MM.1S (cell line): ENCODE data around the gene RAB25.

ENCODE experiments used
- DNase-seq: peaks from one replicate; pipeline ENCODE4 v3.0.0-alpha.2; 2015
- H2AFZ ChIP-seq: fragments of 300-600 bp; sonication (generic); 2 replicates; pipeline ENCODE4 v1.6.0; 2016; ENCODE audit warnings: antibody characterized with exemption, low read length
- H3F3A ChIP-seq: fragments of 300-600 bp; sonication (generic); 2 replicates; pipeline ENCODE4 v1.6.1; 2016; ENCODE audit warnings: mild to moderate bottlenecking, antibody characterized with exemption, low read length, moderate library complexity, mixed read lengths; ENCODE audit not compliant: insufficient read depth
- H3K27ac ChIP-seq: fragments of 300-600 bp; sonication (generic); 2 replicates; pipeline ENCODE4 v1.5.1; 2016; ENCODE audit warnings: mild to moderate bottlenecking, low read length
- H3K27me3 ChIP-seq: fragments of 300-600 bp; sonication (generic); replicated peaks from 2 replicates; pipeline ENCODE4 v1.6.0; 2016; ENCODE audit warnings: low read length; ENCODE audit not compliant: insufficient read depth
- H3K36me3 ChIP-seq: fragments of 300-600 bp; sonication (generic); replicated peaks from 2 replicates; pipeline ENCODE4 v1.6.1; 2016; ENCODE audit warnings: mild to moderate bottlenecking, low read length, mixed read lengths; ENCODE audit not compliant: insufficient read depth
- H3K4me1 ChIP-seq: fragments of 300-600 bp; sonication (generic); 2 replicates; pipeline ENCODE4 v1.6.1; 2016; ENCODE audit warnings: low read length, mixed read lengths
- H3K4me2 ChIP-seq: fragments of 300-600 bp; sonication (generic); 2 replicates; pipeline ENCODE4 v1.6.0; 2016; ENCODE audit warnings: low read depth, low read length
- H3K4me3 ChIP-seq: fragments of 300-600 bp; sonication (generic); 2 replicates; pipeline ENCODE4 v1.5.1; 2016; ENCODE audit warnings: low read length, mixed read lengths
- H3K79me2 ChIP-seq: fragments of 300-600 bp; sonication (generic); 2 replicates; pipeline ENCODE4 v1.6.1; 2016; ENCODE audit warnings: mixed run types, low read length, mixed read lengths
- H3K9ac ChIP-seq: fragments of 300-600 bp; sonication (generic); 2 replicates; pipeline ENCODE4 v1.6.1; 2016; ENCODE audit warnings: low read length, mixed read lengths
- H3K9me2 ChIP-seq: fragments of 300-600 bp; sonication (generic); replicated peaks from 2 replicates; pipeline ENCODE4 v1.6.1; 2016; ENCODE audit warnings: mild to moderate bottlenecking, low read length, mixed read lengths; ENCODE audit not compliant: insufficient read depth
- H3K9me3 ChIP-seq: fragments of 300-600 bp; sonication (generic); replicated peaks from 2 replicates; pipeline ENCODE4 v1.6.1; 2016; ENCODE audit warnings: mild to moderate bottlenecking, low read length, mixed read lengths; ENCODE audit not compliant: insufficient read depth
- H4K20me1 ChIP-seq: fragments of 300-600 bp; sonication (generic); 2 replicates; pipeline ENCODE4 v1.6.1; 2016; ENCODE audit warnings: mild to moderate bottlenecking, low read length, moderate library complexity, mixed read lengths; ENCODE audit not compliant: insufficient read depth
- EZH2 ChIP-seq: fragments of 300-600 bp; sonication (generic); optimal IDR thresholded peaks from 2 replicates; pipeline ENCODE3; 2017; ENCODE audit warnings: low read depth, mild to moderate bottlenecking, antibody characterized with exemption, low read length, mixed read lengths
- EZH2phosphoT487 ChIP-seq: fragments of 300-600 bp; sonication (generic); IDR thresholded peaks from 2 replicates; pipeline ENCODE4 v1.6.1; 2018; ENCODE audit warnings: antibody characterized with exemption, low read length
- TF ChIP-seq, protein P1 (sequence below): fragments of 300-600 bp; sonication (generic); IDR thresholded peaks from 2 replicates; pipeline ENCODE4 v1.5.1; 2016; ENCODE audit warnings: antibody characterized with exemption, low read length, mixed read lengths

RAB25 gene

DNA sequence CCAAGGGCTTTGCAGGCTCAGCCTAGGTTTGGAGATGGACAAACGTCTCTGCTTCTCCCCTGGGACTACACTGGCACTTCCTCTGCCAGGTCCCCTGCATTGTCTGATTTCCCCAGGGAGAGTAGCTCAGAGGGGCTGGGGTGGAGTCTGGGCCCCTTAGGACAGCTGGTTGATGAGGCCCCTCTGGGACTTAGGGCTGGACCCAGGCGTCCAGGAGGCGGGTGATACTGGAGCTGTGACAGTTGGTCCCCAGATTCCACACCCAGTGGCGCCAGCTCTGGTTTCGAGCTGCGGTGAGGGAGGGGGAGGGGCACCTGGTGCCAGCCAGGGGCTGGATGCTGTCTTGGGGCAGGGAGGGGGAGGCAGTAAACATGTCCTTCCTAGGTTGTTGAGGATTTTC is 28.7 kb downstream of the RAB25 start:
- no peak for DNase-seq
- no peaks in the 10 kb centered on the region for H3K27me3 ChIP-seq
- no peak overlapping the region for H3K4me3 ChIP-seq
- 0 out of 2 replicates have a peak overlapping the region, but pooled peaks have one; percentile 3 for H3K4me2 ChIP-seq
- peaks cover 11% of the 10 kb centered on the region; the same call in 1 of the 2 replicates for H3K4me1 ChIP-seq
- no peaks in the 10 kb centered on the region for H3K79me2 ChIP-seq
- no peak overlapping the region for H3K9ac ChIP-seq
- no peak overlapping the region for H2AFZ ChIP-seq
- H3K9me2 ChIP-seq = no peaks in the 10 kb centered on the region
- TF ChIP-seq, protein P1, sequence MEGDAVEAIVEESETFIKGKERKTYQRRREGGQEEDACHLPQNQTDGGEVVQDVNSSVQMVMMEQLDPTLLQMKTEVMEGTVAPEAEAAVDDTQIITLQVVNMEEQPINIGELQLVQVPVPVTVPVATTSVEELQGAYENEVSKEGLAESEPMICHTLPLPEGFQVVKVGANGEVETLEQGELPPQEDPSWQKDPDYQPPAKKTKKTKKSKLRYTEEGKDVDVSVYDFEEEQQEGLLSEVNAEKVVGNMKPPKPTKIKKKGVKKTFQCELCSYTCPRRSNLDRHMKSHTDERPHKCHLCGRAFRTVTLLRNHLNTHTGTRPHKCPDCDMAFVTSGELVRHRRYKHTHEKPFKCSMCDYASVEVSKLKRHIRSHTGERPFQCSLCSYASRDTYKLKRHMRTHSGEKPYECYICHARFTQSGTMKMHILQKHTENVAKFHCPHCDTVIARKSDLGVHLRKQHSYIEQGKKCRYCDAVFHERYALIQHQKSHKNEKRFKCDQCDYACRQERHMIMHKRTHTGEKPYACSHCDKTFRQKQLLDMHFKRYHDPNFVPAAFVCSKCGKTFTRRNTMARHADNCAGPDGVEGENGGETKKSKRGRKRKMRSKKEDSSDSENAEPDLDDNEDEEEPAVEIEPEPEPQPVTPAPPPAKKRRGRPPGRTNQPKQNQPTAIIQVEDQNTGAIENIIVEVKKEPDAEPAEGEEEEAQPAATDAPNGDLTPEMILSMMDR = no peak
- no peak for TF ChIP-seq EZH2
- no peak for TF ChIP-seq EZH2phosphoT487
- H3K27ac ChIP-seq = no peak overlapping the region
- no peaks in the 10 kb centered on the region for H3F3A ChIP-seq
- H3K9me3 ChIP-seq = no peaks in the 10 kb centered on the region
- H4K20me1 ChIP-seq = no peaks in the 10 kb centered on the region
- no peaks in the 10 kb centered on the region for H3K36me3 ChIP-seq

DNA sequence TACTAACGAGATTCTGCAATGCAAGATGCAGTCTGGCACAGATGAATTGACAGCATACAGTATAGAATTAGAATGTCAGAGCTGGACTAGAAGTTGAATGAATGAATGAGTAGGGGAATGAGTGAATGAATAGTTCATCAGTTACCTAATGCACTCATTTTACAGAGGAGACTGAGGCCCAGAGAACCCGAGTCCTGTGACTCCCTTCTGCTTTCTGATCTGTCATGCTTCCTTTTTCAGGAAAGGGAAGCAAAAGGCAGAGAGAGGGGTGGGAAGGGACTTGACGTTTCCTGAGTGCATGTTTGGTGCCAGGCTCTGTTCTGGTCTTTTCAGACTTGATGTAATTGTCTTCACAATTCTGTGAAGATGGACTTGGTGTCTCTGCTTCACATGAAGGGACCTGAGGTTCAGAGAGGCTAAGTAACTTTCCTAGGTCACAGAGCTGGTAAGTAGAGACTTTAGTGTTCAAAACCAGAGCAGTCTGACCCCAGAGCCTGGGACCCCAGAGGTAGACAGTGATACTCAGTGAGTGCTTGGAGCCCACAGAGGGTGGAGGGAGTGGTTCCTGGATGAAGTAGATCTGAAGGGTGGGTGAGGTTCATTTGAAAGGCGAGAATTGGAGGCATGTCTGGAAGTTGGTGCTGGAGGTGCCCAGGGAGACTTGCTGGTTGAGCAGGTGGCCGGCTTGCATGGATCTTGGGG is 29.3 kb downstream of the RAB25 start:
- 0 out of 2 replicates have a peak overlapping the region, but pooled peaks have one; percentile 3 for H3K4me2 ChIP-seq
- H3K79me2 ChIP-seq = no peaks in the 10 kb centered on the region
- H3F3A ChIP-seq = no peaks in the 10 kb centered on the region
- peaks cover 11% of the 10 kb centered on the region; the same call in 1 of the 2 replicates for H3K4me1 ChIP-seq
- no peak overlapping the region for H3K4me3 ChIP-seq
- no peak for DNase-seq
- H3K27me3 ChIP-seq = no peaks in the 10 kb centered on the region
- no peak overlapping the region for H3K9ac ChIP-seq
- H3K36me3 ChIP-seq = no peaks in the 10 kb centered on the region
- H2AFZ ChIP-seq = no peak overlapping the region; the same call in 1 of the 2 replicates
- no peaks in the 10 kb centered on the region for H3K9me3 ChIP-seq
- TF ChIP-seq, protein P1 = no peak
- TF ChIP-seq EZH2phosphoT487 (no peak), EZH2 (no peak)
- no peaks in the 10 kb centered on the region for H3K9me2 ChIP-seq
- no peak overlapping the region for H3K27ac ChIP-seq
- H4K20me1 ChIP-seq = no peaks in the 10 kb centered on the region

DNA sequence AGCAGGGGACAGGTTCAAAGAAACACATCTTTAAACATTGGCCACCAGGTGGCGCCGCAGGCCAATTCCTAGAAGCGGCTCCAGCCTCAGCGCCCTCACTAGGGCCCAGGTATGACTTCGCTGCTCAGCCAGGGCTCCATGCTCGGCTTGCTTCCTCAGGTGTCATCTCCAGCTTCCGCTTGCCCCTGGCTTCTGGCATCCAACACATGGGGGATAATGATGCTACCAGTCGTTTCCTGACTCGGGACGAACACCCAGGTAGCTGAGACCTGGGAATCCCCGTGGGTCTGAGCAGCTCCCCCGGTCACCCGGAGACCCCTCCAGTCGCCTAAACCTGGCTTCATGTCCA is 29.9 kb downstream of the RAB25 start:
- Histone ChIP-seq H3K79me2 (no peaks in the 10 kb centered on the region), H3K4me1 (peaks cover 11% of the 10 kb centered on the region; the same call in 1 of the 2 replicates)

More for the DNA sequence above, 29.9 kb downstream of the RAB25 start:
- no peaks in the 10 kb centered on the region for H4K20me1 ChIP-seq
- no peak overlapping the region for H3K4me2 ChIP-seq
- TF ChIP-seq, protein P1 = peak; percentile 96
- no peak for TF ChIP-seq EZH2phosphoT487
- no peak overlapping the region for H3K9ac ChIP-seq
- no peaks in the 10 kb centered on the region for H3K36me3 ChIP-seq
- no peak overlapping the region for H3K27ac ChIP-seq
- no peaks in the 10 kb centered on the region for H3K9me3 ChIP-seq
- H3F3A ChIP-seq = no peaks in the 10 kb centered on the region
- peak overlapping the region; percentile 56; the same call in 1 of the 2 replicates for H2AFZ ChIP-seq
- peak; percentile 95 for DNase-seq
- no peak overlapping the region for H3K4me3 ChIP-seq
- no peaks in the 10 kb centered on the region for H3K27me3 ChIP-seq
- no peaks in the 10 kb centered on the region for H3K9me2 ChIP-seq
